Stomach (tissue), 4 donors: ENCODE data around the gene CLN3.

Experiments used
- EP300 ChIP-seq: sonication (generic); formaldehyde crosslinking; IDR thresholded peaks from one replicate; pipeline ENCODE4 v1.6.1; 2017; ENCODE audit warnings: antibody characterized with exemption
- POLR2A ChIP-seq, 4 donors: fragments of 450-650 bp; IDR thresholded peaks; one replicate each; pipeline ENCODE4 v1.6.1; 2016; ENCODE audit warnings: antibody characterized with exemption in 4 of 4, control low read depth in 2 of 4, mild to moderate bottlenecking in 1 of 4, moderate library complexity in 1 of 4
- POLR2AphosphoS5 ChIP-seq, 3 donors: sonication (generic); formaldehyde crosslinking; IDR thresholded peaks; one replicate each; pipeline ENCODE4 v1.6.1; 2016; ENCODE audit warnings: antibody characterized with exemption in 3 of 3
- TF ChIP-seq, protein P1 (sequence below), 7 experiments: fragments of 450-650 bp in 4 of 7; fragments of 200-600 bp in 3 of 7; sonication (generic) in 3 of 7; IDR thresholded peaks; one replicate each; pipeline ENCODE4 v1.5.1; 2016 to 2019; ENCODE audit warnings: antibody characterized with exemption in 7 of 7, control low read depth in 2 of 7, mild to moderate bottlenecking in 1 of 7

DNA sequence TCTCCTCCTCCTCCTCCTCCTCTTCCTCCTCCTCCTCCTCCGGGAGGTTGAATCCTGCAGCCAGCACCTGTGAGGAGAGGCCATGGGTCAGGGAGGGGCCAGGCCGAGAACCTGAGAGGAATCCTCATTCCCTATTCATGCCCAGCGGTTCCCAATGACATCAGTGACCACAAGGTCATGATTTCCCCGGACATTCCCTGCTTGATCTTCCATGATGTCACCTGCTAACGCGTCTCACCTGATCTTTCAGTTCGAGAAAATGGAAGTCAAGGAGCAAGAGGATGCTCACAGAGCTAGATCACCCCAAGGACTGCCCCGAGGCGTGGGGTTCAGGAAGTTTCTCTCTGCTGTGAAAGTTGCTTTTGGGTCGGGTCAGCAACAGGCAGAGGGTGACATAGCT lies 8.0 kb upstream of the CLN3 start:
- TF ChIP-seq, protein P1, sequence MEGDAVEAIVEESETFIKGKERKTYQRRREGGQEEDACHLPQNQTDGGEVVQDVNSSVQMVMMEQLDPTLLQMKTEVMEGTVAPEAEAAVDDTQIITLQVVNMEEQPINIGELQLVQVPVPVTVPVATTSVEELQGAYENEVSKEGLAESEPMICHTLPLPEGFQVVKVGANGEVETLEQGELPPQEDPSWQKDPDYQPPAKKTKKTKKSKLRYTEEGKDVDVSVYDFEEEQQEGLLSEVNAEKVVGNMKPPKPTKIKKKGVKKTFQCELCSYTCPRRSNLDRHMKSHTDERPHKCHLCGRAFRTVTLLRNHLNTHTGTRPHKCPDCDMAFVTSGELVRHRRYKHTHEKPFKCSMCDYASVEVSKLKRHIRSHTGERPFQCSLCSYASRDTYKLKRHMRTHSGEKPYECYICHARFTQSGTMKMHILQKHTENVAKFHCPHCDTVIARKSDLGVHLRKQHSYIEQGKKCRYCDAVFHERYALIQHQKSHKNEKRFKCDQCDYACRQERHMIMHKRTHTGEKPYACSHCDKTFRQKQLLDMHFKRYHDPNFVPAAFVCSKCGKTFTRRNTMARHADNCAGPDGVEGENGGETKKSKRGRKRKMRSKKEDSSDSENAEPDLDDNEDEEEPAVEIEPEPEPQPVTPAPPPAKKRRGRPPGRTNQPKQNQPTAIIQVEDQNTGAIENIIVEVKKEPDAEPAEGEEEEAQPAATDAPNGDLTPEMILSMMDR (IDR thresholded peaks at IDR 0.05) = no peak
- no peak for TF ChIP-seq POLR2A (IDR thresholded peaks at IDR 0.05)
- no peak for TF ChIP-seq POLR2AphosphoS5 (IDR thresholded peaks at IDR 0.05)
- TF ChIP-seq EP300 = no peak
